Duodenal mucosa (tissue), 2 donors: ENCODE results near the gene EEIG1.

Source experiments
- H3K27ac ChIP-seq: one replicate; pipeline ENCODE4 v1.7.0; 2013; ENCODE audit warnings: low read depth, low read length
- H3K27me3 ChIP-seq, 2 donors: one replicate each; pipeline ENCODE4 v1.7.0; 2013; ENCODE audit warnings: low read length in 2 of 2, control low read depth in 1 of 2; ENCODE audit not compliant: insufficient read depth in 2 of 2, control insufficient read depth in 1 of 2
- H3K36me3 ChIP-seq, 2 donors: one replicate each; pipeline ENCODE4 v1.7.0; 2013; ENCODE audit warnings: low read length in 2 of 2, control low read depth in 1 of 2; ENCODE audit not compliant: insufficient read depth in 2 of 2, control insufficient read depth in 1 of 2
- H3K4me1 ChIP-seq, 2 donors: one replicate each; pipeline ENCODE4 v1.7.0; 2013; ENCODE audit warnings: low read length in 2 of 2, control low read depth in 1 of 2; ENCODE audit not compliant: insufficient read depth in 2 of 2, control insufficient read depth in 1 of 2
- H3K4me3 ChIP-seq, 2 donors: one replicate each; pipeline ENCODE4 v1.7.0; 2013; ENCODE audit warnings: low read length in 2 of 2, low read depth in 1 of 2
- H3K9ac ChIP-seq, 2 donors: one replicate each; pipeline ENCODE4 v1.7.0; 2013; ENCODE audit warnings: low read length in 2 of 2, low read depth in 1 of 2
- H3K9me3 ChIP-seq, 2 donors: one replicate each; pipeline ENCODE4 v1.7.0; 2013; ENCODE audit warnings: low read length in 2 of 2, control low read depth in 1 of 2; ENCODE audit not compliant: control insufficient read depth in 1 of 2

EEIG1 gene

DNA sequence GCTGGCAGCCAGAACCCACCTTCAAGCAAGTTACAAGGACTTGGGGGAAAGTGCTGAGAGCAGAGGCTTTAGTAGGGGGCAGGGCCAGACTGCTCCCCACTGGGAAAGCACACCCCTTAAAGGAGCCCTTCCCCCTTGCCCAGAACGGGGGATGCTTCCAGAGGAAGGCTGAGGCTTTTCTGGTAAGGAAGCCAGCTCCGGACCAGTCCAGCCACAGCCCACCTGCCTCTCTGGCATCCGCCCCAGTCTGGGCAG, 38.9 kb downstream of the EEIG1 start:
- Histone ChIP-seq H3K4me1 (peaks cover 22 to 40% of the 10 kb centered on the region in 2 donors), H3K27ac (no peak overlapping the region), H3K4me3 (no peak overlapping the region), H3K9me3 (no peaks in the 10 kb centered on the region), H3K27me3 (no peaks in the 10 kb centered on the region), H3K36me3 (peaks cover 42 to 56% of the 10 kb centered on the region in 2 donors), H3K9ac (peak overlapping the region in 1 of 2 donors; percentile 25)

DNA sequence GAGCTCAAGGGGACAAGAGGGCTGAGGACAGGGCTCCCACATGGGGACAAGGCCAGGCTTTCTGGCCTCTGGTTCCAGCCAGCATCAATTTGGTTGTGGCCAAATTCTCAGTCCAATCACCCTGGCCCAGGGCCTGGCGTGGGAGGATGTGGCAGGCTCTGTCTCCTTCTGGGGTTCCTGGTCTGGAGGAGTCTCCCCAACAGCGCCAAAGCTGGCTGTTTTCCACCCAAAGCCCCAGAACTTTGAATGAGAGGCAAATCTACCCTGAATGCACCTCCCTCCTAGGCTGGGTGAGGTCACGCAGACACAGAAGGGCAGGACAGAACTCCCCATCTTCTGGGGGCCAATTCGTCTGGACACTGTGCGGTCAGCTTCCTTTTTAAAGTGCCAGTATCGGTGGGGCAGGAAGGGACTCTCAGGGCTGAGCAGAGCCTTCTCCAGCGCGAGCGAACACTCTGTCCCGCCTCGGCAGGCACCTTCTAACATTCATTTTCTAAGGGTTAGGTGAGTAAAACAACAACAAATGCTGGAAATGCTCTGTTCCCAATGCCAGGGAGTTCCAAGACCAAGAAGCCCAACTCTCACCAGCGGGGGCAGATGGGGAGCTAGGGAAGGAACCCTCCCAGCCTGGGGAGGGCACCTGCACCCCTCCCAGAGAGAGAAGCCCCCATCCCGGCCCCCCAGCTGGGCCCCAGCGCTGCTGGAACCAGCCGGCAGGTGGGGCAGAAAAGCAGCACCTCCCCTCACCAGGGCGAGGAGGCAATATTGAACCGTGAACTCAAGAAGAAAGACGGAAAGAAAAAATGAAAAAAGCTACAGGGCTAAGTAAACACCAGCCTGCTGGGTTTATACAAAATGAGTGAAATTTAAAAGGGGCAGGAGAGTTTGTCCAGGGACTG, 39.5 kb downstream of the EEIG1 start:
- Histone ChIP-seq H3K9ac (no peak overlapping the region), H3K36me3 (peaks cover 42 to 51% of the 10 kb centered on the region in 2 donors), H3K9me3 (no peaks in the 10 kb centered on the region), H3K27me3 (no peaks in the 10 kb centered on the region), H3K4me1 (peaks cover 28 to 46% of the 10 kb centered on the region in 2 donors), H3K4me3 (no peak overlapping the region), H3K27ac (no peak overlapping the region)

DNA sequence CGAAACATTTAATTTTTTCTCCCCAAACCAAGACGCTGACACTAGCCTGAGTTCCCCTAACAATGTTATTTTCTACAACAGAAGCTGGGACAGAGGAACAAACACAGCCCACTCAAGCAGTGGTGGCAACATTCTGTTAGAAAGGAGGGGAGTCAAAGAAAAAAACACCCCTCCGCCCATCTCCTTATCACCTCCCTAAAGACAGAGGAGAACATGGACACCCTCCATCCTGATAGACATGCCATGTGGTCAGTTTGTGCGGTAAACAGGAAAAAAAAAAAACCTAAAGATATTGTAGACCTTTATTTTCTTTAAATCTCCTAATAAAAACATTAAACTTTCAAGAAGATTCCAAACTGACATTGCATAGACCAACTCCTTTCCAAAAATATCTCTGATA, 40.2 kb downstream of the EEIG1 start:
- Histone ChIP-seq H3K27me3 (no peaks in the 10 kb centered on the region), H3K4me1 (peaks cover 34 to 53% of the 10 kb centered on the region in 2 donors), H3K36me3 (peaks cover 39 to 45% of the 10 kb centered on the region in 2 donors), H3K27ac (no peak overlapping the region), H3K4me3 (no peak overlapping the region), H3K9ac (no peak overlapping the region), H3K9me3 (no peaks in the 10 kb centered on the region)

DNA sequence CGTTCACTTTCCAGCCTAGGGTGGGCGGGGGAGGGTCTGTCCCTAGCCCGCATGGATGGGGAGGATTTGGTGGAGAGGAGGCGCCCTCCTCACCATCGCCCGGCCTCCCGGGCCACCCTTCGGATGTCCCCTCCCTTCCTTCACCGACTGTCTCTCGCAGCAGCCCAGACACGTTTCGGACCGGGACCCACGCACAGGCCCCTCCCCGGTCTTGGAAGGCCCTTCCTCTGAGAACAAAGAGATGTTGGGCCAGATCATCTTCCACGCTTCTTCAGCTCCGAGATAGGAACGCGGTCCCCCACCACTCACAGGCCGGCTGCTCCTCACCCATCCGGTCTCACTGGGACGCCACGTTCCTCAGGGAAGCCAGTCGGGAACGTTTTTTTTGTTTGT, 42.5 kb downstream of the EEIG1 start:
- H3K4me3 ChIP-seq: peak overlapping the region; percentile 80 to 96

DNA sequence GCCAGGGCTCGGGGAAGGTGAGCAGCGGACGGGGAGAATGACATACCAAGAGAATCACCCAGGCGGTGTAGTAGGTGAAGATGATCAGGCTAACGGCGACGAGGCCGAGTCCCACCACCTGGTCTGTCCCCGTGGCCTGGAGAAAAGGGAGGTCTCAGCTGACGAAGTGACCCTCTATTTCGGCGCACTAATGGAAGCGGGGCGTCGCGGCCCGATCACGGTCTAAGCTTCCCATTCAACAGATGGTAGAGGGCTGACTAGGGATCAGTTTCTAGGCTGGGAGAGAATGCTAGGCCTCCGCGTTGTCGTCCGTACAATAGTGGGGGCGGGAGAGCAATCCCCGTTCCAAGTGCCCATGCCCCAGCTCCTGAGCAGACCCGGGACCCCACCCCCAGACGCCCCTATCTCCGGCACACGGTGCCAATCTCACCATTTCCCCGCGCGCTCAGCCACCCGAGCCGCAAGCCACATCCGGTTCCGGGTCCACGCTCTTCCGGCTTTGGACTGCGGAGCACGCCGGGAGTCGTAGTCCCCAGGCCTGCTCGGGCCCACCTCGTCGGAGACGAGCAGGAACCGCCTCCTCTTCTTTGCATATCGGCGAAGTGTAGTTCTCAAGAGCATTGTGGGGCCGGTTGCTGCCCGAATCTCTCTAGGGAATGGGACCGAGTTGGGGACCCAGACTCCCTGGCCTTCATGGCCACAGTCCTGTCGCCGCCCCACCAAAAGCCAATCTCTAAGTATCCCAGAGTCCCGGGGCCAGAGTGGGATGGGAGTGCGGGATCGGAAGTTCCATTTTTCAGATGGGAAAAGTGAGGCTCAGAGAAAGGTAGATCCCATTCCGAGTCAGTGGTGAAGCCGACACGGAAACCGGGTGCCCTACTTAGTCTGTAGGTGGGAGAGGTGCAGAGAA, 43.1 kb downstream of the EEIG1 start, which contains the start of gene DPM2:
DPM2 (minus strand) TSS at position 467 of the 910 bp plus-strand sequence; CDS start at position 433, 34 bp downstream.
- Histone ChIP-seq H3K4me3 (peak within 1 kb of the TSS; percentile 80 to 96), H3K27ac (no peak within 1 kb of the TSS), H3K9me3 (no peaks in the 10 kb centered on the region), H3K9ac (peak within 1 kb of the TSS; percentile 68 to 88), H3K27me3 (no peaks in the 10 kb centered on the region), H3K4me1 (peaks cover 24 to 41% of the 10 kb centered on the region in 2 donors), H3K36me3 (peaks cover 15 to 23% of the 10 kb centered on the region in 2 donors)

More for the DNA sequence above, 42.5 kb downstream of the EEIG1 start:
- Histone ChIP-seq H3K9me3 (no peaks in the 10 kb centered on the region), H3K9ac (peak overlapping the region; percentile 52 to 68), H3K27me3 (no peaks in the 10 kb centered on the region), H3K4me1 (peaks cover 30 to 48% of the 10 kb centered on the region in 2 donors), H3K27ac (no peak overlapping the region), H3K36me3 (peaks cover 21 to 29% of the 10 kb centered on the region in 2 donors)

DNA sequence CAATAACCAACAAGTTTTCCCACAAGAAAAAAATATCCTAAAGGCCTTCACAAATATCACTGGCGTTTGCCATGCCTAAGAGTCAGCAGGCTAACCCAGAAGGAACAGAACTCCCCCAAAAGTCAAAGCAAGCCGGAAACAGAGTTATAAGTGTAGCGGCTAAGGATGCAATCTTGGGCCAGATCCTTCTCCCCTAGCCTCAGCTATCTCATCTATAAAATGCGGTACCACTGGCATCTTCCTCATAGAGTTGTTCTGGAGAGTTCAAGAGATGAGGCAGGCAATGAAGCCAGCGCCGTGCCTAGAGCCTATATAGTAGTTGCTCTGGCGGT, 43.8 kb downstream of the EEIG1 start:
- peak overlapping the region; percentile 80 to 96 for H3K4me3 ChIP-seq
- no peak overlapping the region for H3K27ac ChIP-seq
- H3K4me1 ChIP-seq: peaks cover 17 to 35% of the 10 kb centered on the region in 2 donors
- peak overlapping the region; percentile 68 to 88 for H3K9ac ChIP-seq
- no peaks in the 10 kb centered on the region for H3K9me3 ChIP-seq
- H3K27me3 ChIP-seq: no peaks in the 10 kb centered on the region
- peaks cover 8 to 17% of the 10 kb centered on the region in 2 donors for H3K36me3 ChIP-seq

DNA sequence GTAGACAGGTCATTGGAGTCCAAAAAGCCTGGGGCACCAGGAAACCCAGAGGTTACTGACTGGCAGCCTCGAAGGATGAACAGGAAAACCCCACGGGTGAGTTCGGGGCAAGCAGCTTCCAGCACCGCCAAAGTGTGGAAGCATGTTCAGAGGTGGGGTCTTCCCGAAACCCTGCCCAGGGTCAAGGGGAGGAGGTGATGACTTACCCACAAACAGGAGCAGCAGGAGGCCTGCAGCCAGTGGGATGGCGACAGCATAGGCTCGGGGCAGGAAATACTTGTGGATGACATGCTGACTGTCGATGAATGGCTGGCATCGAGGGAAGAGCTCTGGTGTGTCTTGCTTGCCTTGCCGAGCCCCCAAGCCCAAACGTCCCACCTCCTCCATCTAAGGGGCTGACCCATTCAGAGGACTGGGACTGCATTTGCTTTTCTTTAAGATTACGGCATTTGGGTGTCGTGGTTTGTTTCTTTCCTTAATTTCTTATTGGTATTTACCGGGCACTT, 44.4 kb downstream of the EEIG1 start:
- H3K4me3 ChIP-seq: peak overlapping the region; percentile 80 to 96
- peaks cover 5 to 14% of the 10 kb centered on the region in 2 donors for H3K36me3 ChIP-seq
- H3K4me1 ChIP-seq: peaks cover 17 to 37% of the 10 kb centered on the region in 2 donors
- H3K27ac ChIP-seq: no peak overlapping the region
- no peaks in the 10 kb centered on the region for H3K9me3 ChIP-seq
- no peaks in the 10 kb centered on the region for H3K27me3 ChIP-seq
- peak overlapping the region in 1 of 2 donors; percentile 68 for H3K9ac ChIP-seq

DNA sequence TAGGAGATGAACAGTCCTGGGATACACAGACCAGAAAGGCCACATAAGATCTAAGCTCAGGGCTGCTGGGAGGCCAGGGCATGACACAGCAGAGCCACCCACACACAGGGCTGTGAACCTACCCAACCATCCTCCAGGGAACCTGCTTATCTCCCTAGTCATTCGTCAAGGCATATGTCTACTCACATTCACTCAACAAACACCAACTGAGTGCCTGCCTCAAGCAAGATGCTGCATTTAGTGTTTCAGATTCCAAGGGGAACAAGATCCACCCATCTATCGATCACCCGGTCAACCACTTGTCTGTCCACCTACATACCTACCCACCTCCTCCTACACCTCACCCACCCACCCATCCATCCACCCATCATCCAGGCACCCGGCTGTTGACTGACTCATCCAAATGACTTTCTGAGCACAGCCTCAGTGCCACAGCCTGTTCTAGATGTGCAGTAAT, 45.0 kb downstream of the EEIG1 start:
- Histone ChIP-seq H3K27me3 (no peaks in the 10 kb centered on the region), H3K4me3 (peak overlapping the region; percentile 80 to 96), H3K4me1 (peaks cover 20 to 43% of the 10 kb centered on the region in 2 donors), H3K36me3 (peaks cover 0 to 9% of the 10 kb centered on the region in 2 donors), H3K9ac (no peak overlapping the region), H3K27ac (no peak overlapping the region), H3K9me3 (no peaks in the 10 kb centered on the region)

DNA sequence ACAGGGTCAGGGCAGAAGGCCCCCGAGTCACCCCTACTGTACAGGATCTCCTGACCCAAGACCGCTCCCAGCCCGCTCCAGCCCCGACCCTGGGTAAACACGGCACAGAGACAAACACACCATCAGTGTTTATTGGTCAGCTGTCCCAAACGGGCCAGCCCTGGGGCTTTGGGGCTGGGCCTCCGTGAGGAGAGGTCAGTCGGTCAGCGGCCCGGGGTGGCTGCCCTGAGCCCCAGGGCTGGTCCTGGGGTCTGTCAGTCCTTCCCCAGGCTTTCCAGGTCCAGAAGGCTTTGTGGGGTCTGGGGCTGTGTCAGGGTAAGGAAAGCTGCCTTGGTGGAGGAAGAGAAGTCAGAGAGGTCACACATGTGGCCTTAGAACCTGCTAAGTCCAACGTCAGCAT, 45.8 kb downstream of the EEIG1 start:
- peaks cover 0 to 3% of the 10 kb centered on the region in 2 donors for H3K27me3 ChIP-seq
- H3K9me3 ChIP-seq: no peaks in the 10 kb centered on the region
- peaks cover 20 to 50% of the 10 kb centered on the region in 2 donors for H3K4me1 ChIP-seq
- H3K4me3 ChIP-seq: no peak overlapping the region
- peaks cover 0 to 6% of the 10 kb centered on the region in 2 donors for H3K36me3 ChIP-seq
- no peak overlapping the region for H3K9ac ChIP-seq
- no peak overlapping the region for H3K27ac ChIP-seq
